HepG2 (cell line): Measurements from ENCODE around the gene AMDHD1. TPM values are rescaled to one million over a fixed set of nuclear protein-coding genes. Genes with fewer than 3 reads are reported as not detected.

Experiments
- ATF2 ChIP-seq: sonication (generic); formaldehyde crosslinking; IDR thresholded peaks from 2 replicates; pipeline ENCODE4 v1.4.0; 2020; ENCODE audit warnings: missing genetic modification reagents
- DMTF1 ChIP-seq: sonication (generic); formaldehyde crosslinking; IDR thresholded peaks from 2 replicates; pipeline ENCODE4 v1.4.0; 2020; ENCODE audit warnings: mild to moderate bottlenecking, missing genetic modification reagents
- NFATC3 ChIP-seq: sonication (generic); formaldehyde crosslinking; IDR thresholded peaks from 2 replicates; pipeline ENCODE4 v1.5.1; 2020; ENCODE audit warnings: mild to moderate bottlenecking, missing genetic modification reagents
- PAF1 ChIP-seq: IDR thresholded peaks from 2 replicates; pipeline ENCODE4 v1.6.1; 2016; ENCODE audit warnings: missing genetic modification reagents, missing compliant biosample characterization
- SMARCE1 ChIP-seq: fragments of 450-650 bp; IDR thresholded peaks from 2 replicates; pipeline ENCODE4 v1.6.1; 2017; ENCODE audit warnings: borderline replicate concordance
- SNAPC2 ChIP-seq: sonication (generic); formaldehyde crosslinking; IDR thresholded peaks from 2 replicates; pipeline ENCODE4 v1.8.1; 2022; ENCODE audit warnings: mild to moderate bottlenecking, missing genetic modification reagents
- TCF12 ChIP-seq, 2 experiments: fragments of 450-650 bp in 1 of 2; sonication (generic) in 1 of 2; formaldehyde crosslinking in 1 of 2; IDR thresholded peaks; 2 replicates each; pipeline versions ENCODE4 v1.6.1 to v1.8.0; 2017 to 2022; ENCODE audit warnings: antibody characterized with exemption in 1 of 2, mild to moderate bottlenecking in 1 of 2, missing genetic modification reagents in 1 of 2, moderate library complexity in 1 of 2
- ZBTB37 ChIP-seq: sonication (generic); formaldehyde crosslinking; IDR thresholded peaks from 2 replicates; pipeline ENCODE4 v1.4.0; 2020; ENCODE audit warnings: mild to moderate bottlenecking, missing genetic modification reagents
- ZNF24 ChIP-seq: fragments of 450-650 bp; IDR thresholded peaks from 2 replicates; pipeline ENCODE4 v1.6.1; 2017; ENCODE audit warnings: antibody characterized with exemption, mild to moderate bottlenecking
- ZNF329 ChIP-seq: sonication (generic); formaldehyde crosslinking; IDR thresholded peaks from 2 replicates; pipeline ENCODE4 v1.9.0; 2021; ENCODE audit warnings: low read depth, mild to moderate bottlenecking, missing genetic modification reagents
- ZNF350 ChIP-seq: sonication (generic); formaldehyde crosslinking; IDR thresholded peaks from 2 replicates; pipeline ENCODE4 v1.4.0; 2020; ENCODE audit warnings: mild to moderate bottlenecking, low read depth, missing genetic modification reagents, borderline replicate concordance
- ZNF407 ChIP-seq: sonication (generic); formaldehyde crosslinking; IDR thresholded peaks from one replicate; pipeline ENCODE4 v1.5.1; 2020; ENCODE audit warnings: mild to moderate bottlenecking, missing genetic modification reagents; ENCODE audit errors: not compliant biosample characterization
- ZNF468 ChIP-seq: sonication (generic); formaldehyde crosslinking; IDR thresholded peaks from 2 replicates; pipeline ENCODE4 v1.8.0; 2022; ENCODE audit warnings: mild to moderate bottlenecking, moderate library complexity, missing genetic modification reagents
- ZNF7 ChIP-seq: IDR thresholded peaks from 2 replicates; pipeline ENCODE4 v1.6.1; 2016; ENCODE audit warnings: missing biosample characterization, missing genetic modification reagents
- ZNF737 ChIP-seq: sonication (generic); formaldehyde crosslinking; IDR thresholded peaks from 2 replicates; pipeline ENCODE4 v1.5.0; 2020; ENCODE audit warnings: missing genetic modification reagents, mild to moderate bottlenecking, borderline replicate concordance
- polyA plus RNA-seq, 8 experiments: library from polyadenylated mRNA; depleted of rRNA in 3 of 8; stranded (reverse) in 7 of 8; unstranded in 1 of 8; fragments of >200 nt; fragmentation: Illumina TruSeq in 4 of 8; extraction: Trizol in 4 of 8; gene quantifications; 2 replicates each; pipeline versions ENCODE4 v1.2.1 to v1.2.3, GENCODE V29; 2011 to 2016; ENCODE audit warnings: low read depth in 4 of 8, missing spikeins in 1 of 8, mixed read lengths in 1 of 8; ENCODE audit not compliant: insufficient read depth in 1 of 8
- total RNA-seq, 5 experiments: library from RNA; depleted of rRNA; stranded (reverse); fragments of >200 nt; fragmentation: Illumina TruSeq; extraction: Trizol; gene quantifications; 2 replicates each; pipeline ENCODE4 v1.2.3, GENCODE V29; 2016; ENCODE audit warnings: low read depth in 1 of 5

The AMDHD1 gene
- total and polyA plus RNA-seq, 2 of the 13 experiments (the other 11 are each of a cell fraction or from before 2014, with no cell fraction given): 6.5 to 29.6 TPM

- TF ChIP-seq TCF12 (IDR thresholded peaks at IDR 0.05) (no peak), TCF12 (CRISPR knock-in tag; IDR thresholded peaks at IDR 0.05) (no peak), ZBTB37 (CRISPR knock-in tag) (no peak), SNAPC2 (CRISPR knock-in tag) (peak; percentile 60; the same call in 1 of the 2 replicates), ZNF329 (CRISPR knock-in tag) (no peak), ATF2 (CRISPR knock-in tag) (peak; percentile 86), ZNF737 (CRISPR knock-in tag) (no peak), NFATC3 (CRISPR knock-in tag) (no peak), SMARCE1 (no peak), ZNF24 (no peak), PAF1 (CRISPR knock-in tag) (no peak), ZNF407 (no peak), ZNF7 (CRISPR knock-in tag) (no peak), ZNF468 (no peak), DMTF1 (CRISPR knock-in tag) (no peak), ZNF350 (CRISPR knock-in tag) (no peak)
Observed at GRCh38 chr12:95949477-95950206, 6.5 kb downstream of the AMDHD1 start (continued).
